Thyroid gland (tissue), 4 donors: ENCODE results near the gene RPRD1A. TPM values are rescaled to one million over a fixed set of nuclear protein-coding genes. Genes with fewer than 3 reads are reported as not detected.
A peak's percentile ranks its signal among the peaks of the same experiment; 100 is the strongest.
"Not testable (repeated sequence)": the region's sequence is repeated elsewhere in the genome, so short reads cannot be mapped to it uniquely, and the experiment has no call there.

Experiments
- DNase-seq, 2 donors: peaks; one replicate each; pipeline ENCODE4 v3.0.0-alpha.2; 2019
- H3K27ac ChIP-seq, 3 donors: fragments of 200-600 bp; sonication (generic); 1 replicate in 2 of 3; 2 replicates in 1 of 3; pipeline ENCODE4 v1.5.1; 2016 to 2019; ENCODE audit warnings: mild to moderate bottlenecking in 1 of 3, moderate library complexity in 1 of 3
- H3K27me3 ChIP-seq: fragments of 200-600 bp; sonication (generic); one replicate; pipeline ENCODE4 v1.5.1; 2019
- H3K36me3 ChIP-seq, 2 donors: fragments of 200-600 bp; sonication (generic); one replicate each; pipeline ENCODE4 v1.5.1; 2016 to 2019
- H3K4me1 ChIP-seq, 2 donors: fragments of 200-600 bp; sonication (generic); one replicate each; pipeline ENCODE4 v1.5.1; 2017 to 2019
- H3K4me3 ChIP-seq, 3 donors: fragments of 200-600 bp; sonication (generic); replicated peaks in 1 of 3; 1 replicate in 2 of 3; 2 replicates in 1 of 3; pipeline ENCODE4 v1.5.1; 2016; ENCODE audit warnings: mild to moderate bottlenecking in 1 of 3
- H3K9me3 ChIP-seq: fragments of 200-600 bp; sonication (generic); one replicate; pipeline ENCODE4 v1.5.1; 2017
- CTCF ChIP-seq, 6 experiments: fragments of 200-600 bp in 3 of 6; fragments of 450-650 bp in 3 of 6; sonication (generic) in 3 of 6; IDR thresholded peaks; one replicate each; pipeline ENCODE4 v1.5.1; 2016 to 2019; ENCODE audit warnings: antibody characterized with exemption in 6 of 6, mild to moderate bottlenecking in 2 of 6, inconsistent platforms in 1 of 6, moderate library complexity in 1 of 6
- POLR2A ChIP-seq, 2 donors: fragments of 450-650 bp; IDR thresholded peaks; one replicate each; pipeline ENCODE4 v1.6.1; 2017; ENCODE audit warnings: antibody characterized with exemption in 2 of 2, mild to moderate bottlenecking in 2 of 2, moderate library complexity in 1 of 2
- WGBS, 2 donors: methylation state at CpG; one replicate each; pipeline ENCODE4 v1.1.5; 2017; 5-methylcytosine and 5-hydroxymethylcytosine counted together
- intact Hi-C: fragments of 100-400 bp; cut with DNase I; formaldehyde crosslinking; loops from one replicate; pipeline ENCODE4 v1.15.1; 2023
- total RNA-seq, 4 donors: library from RNA; depleted of rRNA; stranded (reverse); fragments of >200 nt; gene quantifications; one replicate each; pipeline ENCODE4 v1.2.3, GENCODE V29; 2016

Gene RPRD1A
- total RNA-seq, 4 donors from 2014 or later = 56.8 to 95.6 (median 71.0) TPM

DNA sequence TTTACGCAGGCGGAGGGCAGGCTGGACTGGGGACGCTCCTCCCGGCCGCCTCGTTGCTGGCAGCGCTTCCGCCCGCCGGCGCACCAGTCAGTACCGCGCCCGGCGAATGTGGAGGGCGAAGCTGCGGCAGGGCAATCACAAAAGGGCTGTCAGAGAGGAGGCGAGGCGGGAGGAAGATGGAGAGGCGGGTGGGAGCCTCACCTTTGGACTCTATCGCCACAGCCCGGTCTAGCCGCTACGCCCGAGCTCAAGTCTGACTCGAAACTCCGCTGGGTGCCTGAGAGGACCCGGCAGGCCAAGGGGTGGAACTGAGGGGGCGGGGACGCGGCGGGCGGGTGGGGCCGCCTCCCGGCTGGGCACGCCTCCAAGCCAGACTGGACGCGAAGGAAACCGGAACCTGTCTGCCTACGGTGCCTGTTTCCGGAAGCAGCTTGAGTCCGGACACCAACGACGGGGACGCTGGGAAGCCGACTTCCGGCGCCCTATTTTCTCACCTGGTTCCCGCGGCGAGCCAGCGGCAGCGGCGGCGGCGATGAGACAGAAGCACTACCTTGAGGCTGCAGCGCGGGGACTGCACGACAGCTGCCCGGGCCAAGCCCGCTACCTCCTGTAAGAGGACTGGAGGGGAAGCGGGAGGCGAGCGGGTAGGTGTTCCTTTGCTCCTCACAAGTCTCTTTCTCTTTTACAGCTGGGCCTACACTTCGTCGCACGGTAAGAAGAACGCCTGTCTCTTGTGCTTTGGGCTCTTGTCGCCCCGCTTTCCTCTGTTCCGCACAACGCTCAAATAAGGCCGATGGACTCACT, 95.0 kb downstream of the RPRD1A start, which contains the start of gene RMP24:
Gene RMP24, plus strand, starts transcription at position 483 of the 804 bp plus-strand sequence.
- TF ChIP-seq POLR2A (IDR thresholded peaks at IDR 0.05) (peak in 1 of 2 donors; percentile 82), CTCF (IDR thresholded peaks at IDR 0.05) (no peak)
- Histone ChIP-seq H3K36me3 (peaks cover 1 to 3% of the 10 kb centered on the region in 2 donors), H3K4me3 (peak within 1 kb of the TSS; percentile 59 to 96 (median 82)), H3K27ac (peak within 1 kb of the TSS; percentile 79 to 86 (median 81)), H3K27me3 (no peaks in the 10 kb centered on the region), H3K4me1 (peaks cover 12 to 19% of the 10 kb centered on the region in 2 donors), H3K9me3 (no peaks in the 10 kb centered on the region)
- WGBS, 2 donors = 0 to 1% methylated on average over 34 to 47 of the region's 73 CpGs
- intact Hi-C loops = loop anchor here (10.0 kb wide), 1 partner anchor 82 kb away; no protein-coding TSS in a partner anchor
- peak; percentile 95 for DNase-seq

- Histone ChIP-seq H3K36me3 (no peaks in the 10 kb centered on the region), H3K9me3 (no peaks in the 10 kb centered on the region), H3K27ac (peak overlapping the region; percentile 68 to 86 (median 81)), H3K4me3 (peak overlapping the region; percentile 59 to 96 (median 82)), H3K27me3 (no peaks in the 10 kb centered on the region), H3K4me1 (peaks cover 12 to 19% of the 10 kb centered on the region in 2 donors)
- DNase-seq = peak in 1 of 2 donors; percentile 5
- 37 to 38% methylated on average over 15 of the region's 15 CpGs for WGBS, 2 donors
- intact Hi-C loops = loop anchor here (10.0 kb wide), 1 partner anchor 83 kb away; no protein-coding TSS in a partner anchor
- TF ChIP-seq CTCF (IDR thresholded peaks at IDR 0.05) (no peak), POLR2A (IDR thresholded peaks at IDR 0.05) (no peak)
Observed at GRCh38 chr18:35971661-35972196, 95.6 kb downstream of the RPRD1A start.

DNA sequence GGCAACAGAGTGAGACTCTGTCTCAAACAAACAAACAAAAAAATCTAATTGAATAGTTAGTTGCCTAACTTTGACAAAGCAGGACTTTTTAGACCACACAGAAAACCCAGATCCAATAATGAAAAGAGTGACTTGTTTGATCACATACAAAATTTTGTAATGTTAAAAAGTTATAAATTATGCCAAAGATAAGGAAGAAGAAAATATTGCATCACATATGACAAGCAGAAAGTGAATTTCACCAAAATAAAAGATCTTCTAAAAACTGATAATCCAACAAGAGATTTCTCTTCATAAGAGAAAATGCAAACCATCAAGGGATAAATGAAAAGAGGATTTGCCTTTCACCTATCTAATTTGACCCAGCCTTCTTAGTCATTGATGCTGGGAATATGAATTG, 97.7 kb downstream of the RPRD1A start:
- Histone ChIP-seq H3K27me3 (no peaks in the 10 kb centered on the region), H3K9me3 (no peaks in the 10 kb centered on the region), H3K4me3 (no peak overlapping the region), H3K27ac (no peak overlapping the region), H3K4me1 (peaks cover 12 to 19% of the 10 kb centered on the region in 2 donors), H3K36me3 (no peaks in the 10 kb centered on the region)
- intact Hi-C loops = loop anchor here (10.0 kb wide), 1 partner anchor 85 kb away; no protein-coding TSS in a partner anchor
- DNase-seq = no peak
- TF ChIP-seq POLR2A (IDR thresholded peaks at IDR 0.05) = no peak
- no peak for TF ChIP-seq CTCF (IDR thresholded peaks at IDR 0.05)

DNA sequence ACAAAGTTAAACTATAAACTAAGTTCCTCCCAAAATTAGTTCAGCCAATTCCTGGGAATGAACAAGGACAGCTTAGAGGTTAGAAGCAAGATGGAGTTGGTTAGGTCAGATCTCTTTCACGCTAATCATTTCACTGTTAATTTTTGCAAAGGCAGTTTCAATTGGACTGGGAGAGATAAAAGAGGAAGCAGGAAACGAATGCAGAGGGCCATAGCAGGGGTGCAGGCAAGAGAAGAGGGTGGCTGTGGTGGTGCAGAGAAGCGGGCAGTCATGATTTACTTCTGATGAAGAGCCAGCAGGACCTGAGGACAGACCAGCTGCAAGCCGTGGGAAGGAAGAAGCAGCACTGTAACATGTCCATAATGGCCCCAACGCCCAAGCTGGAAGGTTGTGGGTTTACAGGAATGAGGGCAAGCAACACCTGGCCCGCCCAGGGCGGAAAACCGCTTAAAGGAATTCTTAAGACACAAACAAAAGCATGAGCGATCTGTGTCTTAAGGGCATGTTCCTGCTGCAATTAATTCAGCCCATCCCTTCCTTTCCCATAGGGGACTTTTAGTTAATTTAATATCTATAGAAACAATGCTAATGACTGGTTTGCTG, 99.0 kb downstream of the RPRD1A start:
- H3K27ac ChIP-seq = no peak overlapping the region

DNA sequence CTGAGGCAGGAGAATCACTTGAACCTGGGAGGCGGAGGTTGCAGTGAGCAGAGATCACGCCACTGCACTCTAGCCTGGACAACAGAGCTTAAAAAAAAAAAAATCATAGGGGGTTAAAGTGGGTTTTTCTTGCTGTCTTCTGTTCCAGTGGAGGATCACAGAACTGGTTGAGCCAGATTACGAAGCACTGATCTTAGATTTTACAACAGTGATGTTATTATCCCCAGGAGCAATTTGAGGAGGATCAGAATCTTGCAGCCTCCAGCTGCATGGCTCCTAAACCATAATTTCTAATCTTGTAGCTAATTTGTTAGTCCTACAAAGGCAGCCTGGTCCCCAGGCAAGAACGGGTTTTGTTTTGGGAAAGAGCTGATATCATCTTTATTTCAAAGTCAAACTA, 99.5 kb downstream of the RPRD1A start:
- H3K27me3 ChIP-seq, H3K4me3 ChIP-seq, H3K4me1 ChIP-seq, DNase-seq, H3K36me3 ChIP-seq, intact Hi-C loops, H3K27ac ChIP-seq, H3K9me3 ChIP-seq: not testable (repeated sequence)
- WGBS, 2 donors = 64 to 75% methylated on average over 4 of the region's 4 CpGs

More for the DNA sequence above, 99.0 kb downstream of the RPRD1A start:
- no peak for TF ChIP-seq POLR2A (IDR thresholded peaks at IDR 0.05)
- TF ChIP-seq CTCF (IDR thresholded peaks at IDR 0.05) = no peak
- intact Hi-C loops = no loop called here
- H3K4me3 ChIP-seq = no peak overlapping the region
- no peak for DNase-seq
- no peaks in the 10 kb centered on the region for H3K36me3 ChIP-seq
- no peaks in the 10 kb centered on the region for H3K9me3 ChIP-seq
- H3K27me3 ChIP-seq = no peaks in the 10 kb centered on the region
- WGBS, 2 donors = 82 to 85% methylated on average over 9 of the region's 9 CpGs
- H3K4me1 ChIP-seq = peaks cover 5 to 9% of the 10 kb centered on the region in 2 donors
